Ishikawa (cell line): ENCODE measurements around the gene NAALADL1.

Source experiments
- CEBPB ChIP-seq: IDR thresholded peaks from 2 replicates; pipeline ENCODE4 v1.6.1; 2012
- CREB1 ChIP-seq: IDR thresholded peaks from 2 replicates; pipeline ENCODE4 v1.6.1; 2012; ENCODE audit warnings: low read depth
- EGR1 ChIP-seq: IDR thresholded peaks from 2 replicates; pipeline ENCODE4 v1.6.1; 2012
- EP300 ChIP-seq: IDR thresholded peaks from 2 replicates; pipeline ENCODE4 v1.6.1; 2012; ENCODE audit warnings: borderline replicate concordance
- FOXM1 ChIP-seq: IDR thresholded peaks from 2 replicates; pipeline ENCODE4 v1.6.1; 2012; ENCODE audit warnings: low read depth, borderline replicate concordance
- MAX ChIP-seq: IDR thresholded peaks from 2 replicates; pipeline ENCODE4 v1.6.1; 2012
- NFIC ChIP-seq: IDR thresholded peaks from 2 replicates; pipeline ENCODE4 v1.6.1; 2012
- RAD21 ChIP-seq: IDR thresholded peaks from 2 replicates; pipeline ENCODE4 v1.6.1; 2012; ENCODE audit warnings: low read depth
- REST ChIP-seq: IDR thresholded peaks from 2 replicates; pipeline ENCODE4 v1.6.1; 2012; ENCODE audit warnings: low read depth, mild to moderate bottlenecking
- TAF1 ChIP-seq: IDR thresholded peaks from 2 replicates; pipeline ENCODE4 v1.6.1; 2012; ENCODE audit warnings: low read depth, mild to moderate bottlenecking
- TCF12 ChIP-seq: IDR thresholded peaks from 2 replicates; pipeline ENCODE4 v1.6.1; 2012; ENCODE audit warnings: low read depth
- TEAD4 ChIP-seq: IDR thresholded peaks from 2 replicates; pipeline ENCODE4 v1.6.1; 2012
- USF1 ChIP-seq: IDR thresholded peaks from 2 replicates; pipeline ENCODE4 v1.6.1; 2012
- YY1 ChIP-seq: IDR thresholded peaks from 2 replicates; pipeline ENCODE4 v1.6.1; 2012; ENCODE audit warnings: low read depth
- ZBTB7A ChIP-seq: IDR thresholded peaks from 2 replicates; pipeline ENCODE4 v1.6.1; 2012; ENCODE audit warnings: low read depth

NAALADL1 gene

GRCh38 chr11:65051398-65051858, 6.9 kb downstream of the NAALADL1 start:
- TF ChIP-seq TAF1, result no peak
- no peak for TF ChIP-seq YY1
- no peak for TF ChIP-seq TCF12
- no peak for TF ChIP-seq FOXM1
- TF ChIP-seq ZBTB7A, result no peak
- no peak for TF ChIP-seq USF1
- no peak for TF ChIP-seq CEBPB
- TF ChIP-seq REST, result no peak

- no peak for TF ChIP-seq FOXM1
- no peak for TF ChIP-seq YY1
- TF ChIP-seq ZBTB7A, result no peak
- TF ChIP-seq USF1, result no peak
- no peak for TF ChIP-seq TAF1
Measured at GRCh38 chr11:65047581-65048422, 10.6 kb downstream of the NAALADL1 start.

- TF ChIP-seq RAD21, result no peak
Measured at GRCh38 chr11:65045728-65046127, 12.6 kb downstream of the NAALADL1 start.

- TF ChIP-seq MAX (no peak), TCF12 (no peak), EGR1 (no peak)
Measured at GRCh38 chr11:65045061-65045460, 13.3 kb downstream of the NAALADL1 start.

- no peak for TF ChIP-seq CEBPB
- TF ChIP-seq EP300, result no peak
- TF ChIP-seq FOXM1, result no peak
- TF ChIP-seq TEAD4, result no peak
- no peak for TF ChIP-seq REST
Measured at GRCh38 chr11:65043881-65044501, 14.4 kb downstream of the NAALADL1 start.

GRCh38 chr11:65042891-65043290, 15.5 kb downstream of the NAALADL1 start:
- TF ChIP-seq EP300 (no peak), TEAD4 (no peak), ZBTB7A (no peak), REST (no peak), TAF1 (no peak), MAX (no peak), CREB1 (no peak), NFIC (no peak), TCF12 (no peak), USF1 (no peak), FOXM1 (no peak), RAD21 (no peak), EGR1 (no peak), CEBPB (no peak), YY1 (no peak)
